B cell (primary cell): ENCODE measurements around the gene HOXD4. TPM values are rescaled to one million over a fixed set of nuclear protein-coding genes. Genes with fewer than 3 reads are reported as not detected.

ENCODE experiments used
- ATAC-seq: fragments of 200-7000 bp; cut with Tn5 transposase; one replicate; pipeline ENCODE4 v1.10.0; 2021; ENCODE audit warnings: low read depth, mild to moderate bottlenecking, moderate number of reproducible peaks, moderate library complexity
- CTCF ChIA-PET: fragments of 350-600 bp; sonication (Branson Sonifier 250); formaldehyde crosslinking; loops from one replicate; lab custom pipeline; 2021; ENCODE audit warnings: antibody characterized with exemption, inconsistent platforms; lab: Charles Lee
- POLR2A ChIA-PET: fragments of 350-600 bp; sonication (Branson Sonifier 250); formaldehyde crosslinking; loops from one replicate; lab custom pipeline; 2021; ENCODE audit warnings: antibody characterized with exemption; lab: Charles Lee
- DNase-seq: peaks from one replicate; pipeline ENCODE4 v3.0.0; 2013
- H2AFZ ChIP-seq: 2 replicates; pipeline ENCODE4 v1.6.1; 2012; ENCODE audit warnings: mild to moderate bottlenecking, low read depth, low read length; ENCODE audit not compliant: insufficient read depth, poor library complexity, severe bottlenecking
- H3K27ac ChIP-seq, 2 donors: 1 replicate in 1 of 2; 2 replicates in 1 of 2; pipeline ENCODE4 v1.5.1; 2012 to 2013; ENCODE audit warnings: low read length in 2 of 2, mild to moderate bottlenecking in 2 of 2, moderate library complexity in 1 of 2
- H3K27me3 ChIP-seq, 4 experiments: fragments of 200-600 bp in 1 of 4; sonication (generic) in 1 of 4; replicated peaks in 1 of 4; 1 replicate in 2 of 4; 2 replicates in 2 of 4; pipeline versions ENCODE4 v1.6.1 to v1.7.0; 2013 to 2016; ENCODE audit warnings: low read length in 3 of 4, mild to moderate bottlenecking in 2 of 4, mixed read lengths in 1 of 4, moderate library complexity in 1 of 4; ENCODE audit not compliant: insufficient read depth in 4 of 4, control insufficient read depth in 3 of 4; ENCODE audit errors: control extremely low read depth in 1 of 4
- H3K36me3 ChIP-seq, 2 experiments: replicated peaks in 1 of 2; 1 replicate in 1 of 2; 2 replicates in 1 of 2; pipeline versions ENCODE4 v1.6.1 to v1.7.1; 2013; ENCODE audit warnings: low read length in 1 of 2; ENCODE audit not compliant: insufficient read depth in 2 of 2, control insufficient read depth in 1 of 2; ENCODE audit errors: control extremely low read depth in 1 of 2, extremely low read depth in 1 of 2
- H3K4me1 ChIP-seq, 2 donors: fragments of 200-600 bp in 1 of 2; sonication (generic) in 1 of 2; 1 replicate in 1 of 2; 2 replicates in 1 of 2; pipeline versions ENCODE4 v1.5.1 to v1.6.1; 2013 to 2017; ENCODE audit warnings: low read length in 2 of 2; ENCODE audit not compliant: control insufficient read depth in 2 of 2, insufficient read depth in 2 of 2
- H3K4me2 ChIP-seq: replicated peaks from 2 replicates; pipeline ENCODE3; 2012; ENCODE audit warnings: mild to moderate bottlenecking, low read depth, low read length; ENCODE audit not compliant: poor library complexity, severe bottlenecking
- H3K4me3 ChIP-seq, 5 experiments: fragments of 200-600 bp in 1 of 5; sonication (generic) in 1 of 5; 1 replicate in 3 of 5; 2 replicates in 2 of 5; pipeline versions ENCODE4 v1.5.1 to v1.7.0; 2011 to 2016; ENCODE audit warnings: low read length in 4 of 5, mild to moderate bottlenecking in 4 of 5, low read depth in 2 of 5, control low read depth in 1 of 5, moderate library complexity in 1 of 5; ENCODE audit not compliant: insufficient read depth in 1 of 5; ENCODE audit errors: control extremely low read depth in 1 of 5, extremely low read depth in 1 of 5
- H3K79me2 ChIP-seq: fragments of 200-600 bp; sonication (generic); one replicate; pipeline ENCODE4 v1.6.0; 2016; ENCODE audit warnings: low read length; ENCODE audit not compliant: control insufficient read depth, insufficient read depth
- H3K9ac ChIP-seq: fragments of 200-600 bp; sonication (generic); 2 replicates; pipeline ENCODE4 v1.6.1; 2017; ENCODE audit warnings: mild to moderate bottlenecking, low read length, moderate library complexity
- H3K9me3 ChIP-seq, 3 donors: one replicate each; pipeline versions ENCODE4 v1.6.1 to v1.7.1; 2013; ENCODE audit warnings: low read length in 2 of 3; ENCODE audit not compliant: control insufficient read depth in 2 of 3, insufficient read depth in 1 of 3; ENCODE audit errors: control extremely low read depth in 1 of 3
- H4K20me1 ChIP-seq: 2 replicates; pipeline ENCODE4 v1.6.0; 2012; ENCODE audit warnings: mild to moderate bottlenecking, low read length; ENCODE audit not compliant: insufficient read depth, control insufficient read depth, poor library complexity, severe bottlenecking
- H3K27ac Mint-ChIP-seq: one replicate; pipeline ENCODE4 v1.8.0; 2021; ENCODE audit warnings: mixed read lengths
- H3K27me3 Mint-ChIP-seq: one replicate; pipeline ENCODE4 v1.8.0; 2021; ENCODE audit warnings: mixed read lengths
- H3K4me1 Mint-ChIP-seq: one replicate; pipeline ENCODE4 v1.8.0; 2021; ENCODE audit warnings: mixed read lengths
- H3K4me3 Mint-ChIP-seq: one replicate; pipeline ENCODE4 v1.8.0; 2021; ENCODE audit warnings: mixed read lengths
- H3K9me3 Mint-ChIP-seq: one replicate; pipeline ENCODE4 v1.8.0; 2022; ENCODE audit warnings: mixed read lengths; ENCODE audit not compliant: insufficient read depth
- CTCF ChIP-seq: fragments of 200-600 bp; IDR thresholded peaks from one replicate; pipeline ENCODE4 v1.8.0; 2022; ENCODE audit warnings: antibody characterized with exemption, mild to moderate bottlenecking
- EZH2 ChIP-seq: IDR thresholded peaks from 2 replicates; pipeline ENCODE4 v1.6.1; 2012; ENCODE audit warnings: borderline replicate concordance, low read depth, mild to moderate bottlenecking, moderate library complexity, low read length; ENCODE audit not compliant: insufficient read depth, poor library complexity, severe bottlenecking
- WGBS: methylation state at CpG from one replicate; pipeline ENCODE4 v1.1.5; 2013; ENCODE audit warnings: missing lambda C conversion rate; ENCODE audit not compliant: insufficient coverage; 5-methylcytosine and 5-hydroxymethylcytosine counted together
- intact Hi-C: fragments of 100-400 bp; cut with micrococcal nuclease; formaldehyde crosslinking; loops from one replicate; pipeline ENCODE4 v1.10.0; 2022
- polyA plus RNA-seq: library from polyadenylated mRNA; depleted of rRNA; stranded (reverse); fragments of >200 nt; gene quantifications from 2 replicates; pipeline ENCODE4 v1.2.3, GENCODE V29; 2012
- total RNA-seq, 2 donors: library from RNA; stranded (reverse); fragments of 120-200 nt in 1 of 2; gene quantifications; 1 replicate in 1 of 2; 2 replicates in 1 of 2; pipeline versions ENCODE4 v1.2.3 to v1.2.4, GENCODE V29; 2013 to 2022

The HOXD4 gene
- total and polyA plus RNA-seq, 2 donors (not counting 1 experiment from before 2014, with no cell fraction given): not detected

- no peak overlapping the region for H3K4me3 Mint-ChIP-seq
- Histone ChIP-seq H3K9ac (no peak overlapping the region), H3K9me3 (peaks cover 0 to 32% (median 0%) of the 10 kb centered on the region in 3 donors), H2AFZ (no peak overlapping the region), H3K36me3 (no peaks in the 10 kb centered on the region), H3K27me3 (peaks cover 0 to 83% (median 51%) of the 10 kb centered on the region in 4 experiments), H3K4me2 (no peak overlapping the region), H3K4me3 (no peak overlapping the region), H3K27ac (no peak overlapping the region), H3K79me2 (no peaks in the 10 kb centered on the region), H3K4me1 (peaks cover 4 to 6% of the 10 kb centered on the region in 2 donors), H4K20me1 (no peaks in the 10 kb centered on the region)
- no peak for DNase-seq
- ATAC-seq: no peak
- no peak for TF ChIP-seq EZH2
- TF ChIP-seq CTCF: no peak
- 24% methylated on average over 5 of the region's 14 CpGs for WGBS
- H3K27me3 Mint-ChIP-seq: peaks cover 71% of the 10 kb centered on the region
- H3K9me3 Mint-ChIP-seq: no peaks in the 10 kb centered on the region
- H3K4me1 Mint-ChIP-seq: peaks cover 5% of the 10 kb centered on the region
- H3K27ac Mint-ChIP-seq: no peak overlapping the region
- POLR2A ChIA-PET: no interaction called here
- CTCF ChIA-PET: no interaction called here
- intact Hi-C loops: no loop called here
Measured at GRCh38 chr2:176172895-176173566, 21.7 kb downstream of the HOXD4 start.
